ENCODE results near the gene MTCL3.

DNA sequence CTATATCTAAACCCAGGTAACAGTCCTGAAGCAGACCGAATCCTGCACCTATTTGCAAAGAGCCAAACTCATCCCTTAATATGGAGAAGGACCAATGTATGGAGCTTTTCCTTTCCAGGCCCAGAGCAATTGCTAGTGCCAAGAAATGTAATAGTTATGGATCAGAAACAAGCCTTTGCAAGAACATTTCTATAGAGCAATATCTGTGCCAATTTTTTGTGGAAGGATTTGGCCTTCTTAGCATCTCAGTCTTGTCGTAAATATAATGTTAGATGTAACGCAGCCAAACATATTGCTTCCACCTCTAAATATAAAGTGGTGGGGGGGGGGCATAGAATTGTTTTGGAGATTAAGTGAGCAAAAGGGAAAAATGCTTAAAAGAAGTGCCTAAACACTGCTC, 62.7 kb downstream of the MTCL3 start:
- TF ChIP-seq, protein P1, sequence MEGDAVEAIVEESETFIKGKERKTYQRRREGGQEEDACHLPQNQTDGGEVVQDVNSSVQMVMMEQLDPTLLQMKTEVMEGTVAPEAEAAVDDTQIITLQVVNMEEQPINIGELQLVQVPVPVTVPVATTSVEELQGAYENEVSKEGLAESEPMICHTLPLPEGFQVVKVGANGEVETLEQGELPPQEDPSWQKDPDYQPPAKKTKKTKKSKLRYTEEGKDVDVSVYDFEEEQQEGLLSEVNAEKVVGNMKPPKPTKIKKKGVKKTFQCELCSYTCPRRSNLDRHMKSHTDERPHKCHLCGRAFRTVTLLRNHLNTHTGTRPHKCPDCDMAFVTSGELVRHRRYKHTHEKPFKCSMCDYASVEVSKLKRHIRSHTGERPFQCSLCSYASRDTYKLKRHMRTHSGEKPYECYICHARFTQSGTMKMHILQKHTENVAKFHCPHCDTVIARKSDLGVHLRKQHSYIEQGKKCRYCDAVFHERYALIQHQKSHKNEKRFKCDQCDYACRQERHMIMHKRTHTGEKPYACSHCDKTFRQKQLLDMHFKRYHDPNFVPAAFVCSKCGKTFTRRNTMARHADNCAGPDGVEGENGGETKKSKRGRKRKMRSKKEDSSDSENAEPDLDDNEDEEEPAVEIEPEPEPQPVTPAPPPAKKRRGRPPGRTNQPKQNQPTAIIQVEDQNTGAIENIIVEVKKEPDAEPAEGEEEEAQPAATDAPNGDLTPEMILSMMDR (IDR thresholded peaks at IDR 0.05 in 2 of 3, conservative IDR thresholded peaks at IDR 0.05 in 1 of 3; ENCODE audit: borderline replicate concordance in 1 of 3, insufficient read depth in 1 of 3, low read depth in 2 of 3, low read length in 2 of 3) = no peak
- TF ChIP-seq SIN3A (IDR thresholded peaks at IDR 0.05; ENCODE audit: low read depth) = no peak
- no peak for TF ChIP-seq EZH2 (IDR thresholded peaks at IDR 0.05)
- TF ChIP-seq SRF (IDR thresholded peaks at IDR 0.05; ENCODE audit: low read depth) = no peak
- no peak for TF ChIP-seq POLR2A (IDR thresholded peaks at IDR 0.05; ENCODE audit: borderline replicate concordance, extremely low read depth, insufficient read depth, insufficient read length)
